AG04449 (cell line): ENCODE data around the gene SASH1.

Experiments used
- CTCF ChIA-PET: fragments of 350-600 bp; formaldehyde crosslinking; extraction: SDS; loops from one replicate; lab custom pipeline; 2021; ENCODE audit warnings: antibody characterized with exemption; lab: Yijun Ruan, JAX
- POLR2A ChIA-PET: fragments of 400-600, 350-600 bp; formaldehyde crosslinking; extraction: SDS; loops from one replicate; lab custom pipeline; 2020; ENCODE audit warnings: antibody characterized with exemption, inconsistent platforms; lab: Yijun Ruan, JAX
- DNase-seq: peaks from one replicate; pipeline ENCODE4 v3.0.0-alpha.2; 2010; ENCODE audit warnings: low read depth, low spot score
- H3K4me3 ChIP-seq: 2 replicates; pipeline ENCODE4 v1.5.1; 2011; ENCODE audit warnings: low read depth, mild to moderate bottlenecking, control low read depth, low read length
- CTCF ChIP-seq: IDR thresholded peaks from one replicate; pipeline ENCODE4 v1.5.1; 2011; ENCODE audit warnings: mild to moderate bottlenecking, moderate library complexity, low read length, control low read depth, inconsistent platforms; ENCODE audit not compliant: insufficient read depth; ENCODE audit errors: missing control alignments

SASH1 gene

GRCh38 chr6:148452876-148453275 is 110.2 kb downstream of the SASH1 start:
- H3K4me3 ChIP-seq: no peak overlapping the region
- TF ChIP-seq CTCF: no peak
- CTCF ChIA-PET: interaction anchor here (1.1 to 2.5 kb wide), 5 partner anchors 10 to 276 kb away, joined by 3 to 12 read pairs (median 5); no protein-coding TSS in a partner anchor
- DNase-seq: no peak
- POLR2A ChIA-PET: no interaction called here

GRCh38 chr6:148453906-148454305 is 111.3 kb downstream of the SASH1 start:
- TF ChIP-seq CTCF: no peak
- ChIA-PET CTCF (interaction anchor here (2.0 to 2.5 kb wide), 4 partner anchors 9 to 277 kb away, joined by 5 to 12 read pairs (median 6); no protein-coding TSS in a partner anchor), POLR2A (no interaction called here)
- no peak overlapping the region for H3K4me3 ChIP-seq
- no peak for DNase-seq

- CTCF ChIA-PET: interaction anchor here (1.0 to 2.1 kb wide), 3 partner anchors 9 to 26 kb away, joined by 3 to 6 read pairs (median 5); no protein-coding TSS in a partner anchor
- no peak for DNase-seq
- no peak for TF ChIP-seq CTCF
- POLR2A ChIA-PET: interaction anchor here (0.6 kb wide), 1 partner anchor 10 kb away, joined by 3 read pairs; no protein-coding TSS in a partner anchor
- H3K4me3 ChIP-seq: no peak overlapping the region
Measured at GRCh38 chr6:148455225-148455624, 112.6 kb downstream of the SASH1 start.

GRCh38 chr6:148455674-148456558 is 113.3 kb downstream of the SASH1 start:
- no peak overlapping the region for H3K4me3 ChIP-seq
- ChIA-PET CTCF (interaction anchor here (0.6 to 5.3 kb wide), 6 partner anchors 8 to 279 kb away, joined by 3 to 26 read pairs (median 5); no protein-coding TSS in a partner anchor), POLR2A (no interaction called here)
- DNase-seq: no peak
- no peak for TF ChIP-seq CTCF

- CTCF ChIA-PET: interaction anchor here (0.9 to 5.3 kb wide), 5 partner anchors 9 to 280 kb away, joined by 4 to 26 read pairs (median 5); no protein-coding TSS in a partner anchor
- H3K4me3 ChIP-seq: no peak overlapping the region
- POLR2A ChIA-PET: no interaction called here
- no peak for TF ChIP-seq CTCF
- no peak for DNase-seq
Measured at GRCh38 chr6:148457137-148457842, 114.7 kb downstream of the SASH1 start.
